Vagina (tissue), 2 donors: ENCODE results near the gene CCDC12.

Source experiments
- CTCF ChIP-seq, 3 experiments: fragments of 450-650 bp in 2 of 3; fragments of 200-600 bp in 1 of 3; sonication (generic) in 1 of 3; IDR thresholded peaks; one replicate each; pipeline ENCODE4 v1.5.1; 2017 to 2019; ENCODE audit warnings: antibody characterized with exemption in 3 of 3, mild to moderate bottlenecking in 2 of 3, moderate library complexity in 2 of 3
- POLR2A ChIP-seq, 2 donors: fragments of 450-650 bp; IDR thresholded peaks; one replicate each; pipeline ENCODE4 v1.6.1; 2017; ENCODE audit warnings: antibody characterized with exemption in 2 of 2, mild to moderate bottlenecking in 2 of 2, moderate library complexity in 2 of 2
- POLR2AphosphoS5 ChIP-seq, 2 donors: sonication (generic); formaldehyde crosslinking; IDR thresholded peaks; one replicate each; pipeline ENCODE4 v1.9.0; 2017; ENCODE audit warnings: antibody characterized with exemption in 2 of 2, mild to moderate bottlenecking in 2 of 2, low read depth in 1 of 2; ENCODE audit not compliant: insufficient read depth in 1 of 2

GRCh38 chr3:46942076-46942475 lies 34.5 kb downstream of the CCDC12 start:
- no peak for TF ChIP-seq CTCF (IDR thresholded peaks at IDR 0.05)
- TF ChIP-seq POLR2A (IDR thresholded peaks at IDR 0.05) = no peak
- no peak for TF ChIP-seq POLR2AphosphoS5 (IDR thresholded peaks at IDR 0.05; ENCODE audit: insufficient read depth in 1 of 2, low read depth in 1 of 2)
